ENCODE data around the gene LAGE3.

DNA sequence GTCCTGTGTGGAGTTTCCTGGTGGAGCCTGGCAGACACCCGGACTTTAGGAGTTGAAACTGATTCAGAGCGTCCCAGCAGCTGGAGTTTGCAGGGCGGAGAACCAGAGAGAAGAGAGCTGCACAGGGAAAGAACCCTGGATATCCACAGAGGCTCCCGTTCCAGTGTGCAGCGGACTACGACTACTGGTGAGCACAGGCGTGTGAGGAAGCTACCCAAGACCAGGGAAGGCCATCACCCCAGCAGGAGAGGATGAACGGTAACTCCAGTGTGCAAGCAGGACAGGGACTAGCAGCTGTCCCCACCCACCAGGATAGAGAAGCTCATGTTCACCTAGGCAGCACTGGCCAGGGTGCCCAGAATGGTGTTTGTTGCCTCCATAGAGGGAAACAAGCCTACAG lies 2.3 kb downstream of the LAGE3 start:
- TF ChIP-seq CTCF (IDR thresholded peaks at IDR 0.05; ENCODE audit: poor library complexity) (no peak), EZH2 (IDR thresholded peaks at IDR 0.05; ENCODE audit: borderline replicate concordance) (no peak), EZH2phosphoT487 (IDR thresholded peaks at IDR 0.05; ENCODE audit: low read depth, severe bottlenecking, unreplicated experiment) (no peak)

Measured in hepatocyte (in vitro differentiated cells).